Panc1 (cell line): ENCODE data around the gene RWDD1. TPM values are rescaled to one million over a fixed set of nuclear protein-coding genes. Genes with fewer than 3 reads are reported as not detected.

ENCODE experiments used
- ATAC-seq: fragments of 200-7000 bp; cut with Tn5 transposase; 2 replicates; pipeline ENCODE4 v1.9.1; 2020; ENCODE audit warnings: mild to moderate bottlenecking, moderate library complexity
- BruUV-seq: library from RNA; stranded (reverse); fragments of 400-500 nt; replicated peaks from 2 replicates; lab custom pipeline; 2021; lab: Mats Ljungman, UMichigan
- CTCF ChIA-PET: fragments of 300-600 bp; sonication (Branson Sonifier 250); formaldehyde crosslinking; loops from one replicate; lab custom pipeline; 2022; ENCODE audit warnings: antibody characterized with exemption; lab: Charles Lee
- POLR2A ChIA-PET: fragments of 300-600 bp; sonication (Branson Sonifier 250); formaldehyde crosslinking; loops from one replicate; lab custom pipeline; 2022; ENCODE audit warnings: antibody characterized with exemption; lab: Charles Lee
- DNase-seq: peaks from one replicate; pipeline ENCODE4 v3.0.0-alpha.2; 2010; ENCODE audit warnings: low read depth, low spot score
- H3K27ac ChIP-seq: 2 replicates; pipeline ENCODE4 v1.5.1; 2011; ENCODE audit warnings: mild to moderate bottlenecking, low read length, inconsistent platforms
- H3K27me3 ChIP-seq: fragments of 200-500 bp; sonication (Bioruptor generic); 2 replicates; pipeline ENCODE4 v1.6.0; 2014; ENCODE audit warnings: low read length, inconsistent platforms; ENCODE audit not compliant: control insufficient read depth, insufficient read depth
- H3K36me3 ChIP-seq: fragments of 200-500 bp; sonication (Bioruptor generic); 2 replicates; pipeline ENCODE4 v1.5.1; 2014; ENCODE audit warnings: inconsistent platforms, mild to moderate bottlenecking, low read length, moderate library complexity; ENCODE audit not compliant: control insufficient read depth, insufficient read depth
- H3K4me1 ChIP-seq: 2 replicates; pipeline ENCODE4 v1.5.1; 2011; ENCODE audit warnings: inconsistent platforms, mild to moderate bottlenecking, low read length, moderate library complexity; ENCODE audit not compliant: control insufficient read depth, insufficient read depth
- H3K4me3 ChIP-seq, 2 experiments: 2 replicates each; pipeline ENCODE4 v1.5.1; 2011 to 2012; ENCODE audit warnings: low read depth in 2 of 2, low read length in 2 of 2, mild to moderate bottlenecking in 2 of 2, inconsistent platforms in 1 of 2, moderate library complexity in 1 of 2
- H3K9me3 ChIP-seq: fragments of 200-500 bp; sonication (Bioruptor generic); 2 replicates; pipeline ENCODE4 v1.5.1; 2014; ENCODE audit warnings: low read depth, mild to moderate bottlenecking, inconsistent platforms, low read length, moderate library complexity; ENCODE audit not compliant: control insufficient read depth, insufficient read depth
- CTCF ChIP-seq: fragments of 450-650 bp; IDR thresholded peaks from 2 replicates; pipeline ENCODE4 v1.5.1; 2017; ENCODE audit warnings: mild to moderate bottlenecking
- POLR2AphosphoS5 ChIP-seq: IDR thresholded peaks from 2 replicates; pipeline ENCODE4 v1.6.1; 2012; ENCODE audit warnings: mild to moderate bottlenecking, low read depth, low read length, moderate library complexity
- REST ChIP-seq, 2 experiments: IDR thresholded peaks; 2 replicates each; pipeline ENCODE4 v1.6.1; 2011 to 2012; ENCODE audit warnings: low read depth in 2 of 2, control low read depth in 1 of 2, low read length in 1 of 2, mild to moderate bottlenecking in 1 of 2, moderate library complexity in 1 of 2; ENCODE audit not compliant: insufficient read depth in 1 of 2
- SIN3A ChIP-seq: IDR thresholded peaks from 2 replicates; pipeline ENCODE4 v1.6.1; 2012; ENCODE audit warnings: low read depth, mild to moderate bottlenecking, low read length, moderate library complexity, borderline replicate concordance; ENCODE audit not compliant: insufficient read depth
- TCF7L2 ChIP-seq: IDR thresholded peaks from 2 replicates; pipeline ENCODE4 v1.6.1; 2011; ENCODE audit warnings: mild to moderate bottlenecking, low read depth, low read length, inconsistent platforms
- in situ Hi-C: cut with HindIII; loops from 2 replicates; pipeline ENCODE4 v1.10.0; 2016; ENCODE audit warnings: low sequenced_read_pairs, low pct_unique_long_range_greater_than_20kb
- intact Hi-C: fragments of 100-400 bp; cut with micrococcal nuclease; formaldehyde crosslinking; loops from one replicate; pipeline ENCODE4 v1.10.0; 2022; ENCODE audit not compliant: unreplicated experiment
- total RNA-seq: library from RNA; stranded (reverse); gene quantifications from one replicate; pipeline ENCODE4 v1.2.1, GENCODE V29; 2021; ENCODE audit not compliant: unreplicated experiment

Gene RWDD1
- total RNA-seq, 1 experiment from 2014 or later, result 68.0 TPM

DNA sequence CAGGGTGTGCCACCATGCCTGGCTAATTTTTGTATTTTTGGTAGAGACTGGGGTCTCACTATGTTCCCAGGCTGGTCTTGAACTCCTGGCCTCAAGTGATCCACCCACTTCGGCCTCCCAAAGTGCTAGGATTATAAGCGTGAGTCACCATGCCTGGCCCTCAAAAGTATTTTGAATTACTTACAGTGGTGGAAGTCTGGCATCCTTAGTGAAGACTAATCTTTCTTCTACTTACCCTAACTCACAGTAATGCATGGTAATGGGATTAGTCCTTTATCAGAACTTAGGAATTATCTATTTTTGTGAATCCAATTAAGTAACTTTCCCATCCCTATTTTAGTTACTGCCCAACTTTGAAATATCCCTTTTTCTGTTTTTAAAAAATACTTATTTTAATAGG lies 3.9 kb downstream of the RWDD1 start:
- Histone ChIP-seq H3K4me1 (peaks cover 13% of the 10 kb centered on the region), H3K9me3 (no peaks in the 10 kb centered on the region), H3K36me3 (peaks cover 15% of the 10 kb centered on the region), H3K27ac (no peak overlapping the region), H3K4me3 (no peak overlapping the region), H3K27me3 (no peaks in the 10 kb centered on the region)
- no TSS peak for BruUV-seq
- ChIA-PET POLR2A (no interaction called here), CTCF (no interaction called here)
- DNase-seq, result no peak
- in situ Hi-C loops (no loop called here), intact Hi-C loops (no loop called here)
- TF ChIP-seq CTCF (no peak), REST (IDR thresholded peaks at IDR 0.05; ENCODE audit: insufficient read depth in 1 of 2, low read depth in 2 of 2, low read length in 1 of 2) (no peak), SIN3A (no peak), POLR2AphosphoS5 (no peak), TCF7L2 (no peak)
- no peak for ATAC-seq

DNA sequence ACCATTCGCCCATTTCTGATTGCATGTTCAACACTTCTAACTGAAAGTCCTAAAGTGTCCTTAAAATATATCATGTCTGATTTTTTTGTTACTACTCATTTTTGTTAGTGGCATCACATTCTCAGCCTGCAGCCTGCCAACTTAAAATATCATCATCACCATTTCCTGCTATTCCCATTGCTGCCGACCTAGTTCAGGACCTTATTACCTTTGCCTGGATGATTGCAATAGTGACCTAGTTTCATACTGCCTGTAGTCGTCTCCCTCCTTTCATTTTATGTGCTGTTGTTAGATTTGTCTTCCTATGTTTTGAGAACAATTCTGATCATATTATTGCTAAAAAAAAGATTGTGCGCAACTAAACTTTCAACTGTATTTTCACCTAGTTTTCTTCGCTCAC lies 6.2 kb downstream of the RWDD1 start:
- no peak overlapping the region for H3K27ac ChIP-seq
- in situ Hi-C loops (no loop called here), intact Hi-C loops (no loop called here)
- peaks cover 11% of the 10 kb centered on the region for H3K4me1 ChIP-seq
- no peaks in the 10 kb centered on the region for H3K27me3 ChIP-seq
- peaks cover 31% of the 10 kb centered on the region for H3K36me3 ChIP-seq
- H3K4me3 ChIP-seq, result no peak overlapping the region
- BruUV-seq, result no TSS peak
- ChIA-PET CTCF (no interaction called here), POLR2A (no interaction called here)
- DNase-seq (no peak), ATAC-seq (no peak)
- TF ChIP-seq SIN3A (no peak), REST (IDR thresholded peaks at IDR 0.05; ENCODE audit: insufficient read depth in 1 of 2, low read depth in 2 of 2, low read length in 1 of 2) (no peak), POLR2AphosphoS5 (no peak), TCF7L2 (no peak), CTCF (no peak)
- no peaks in the 10 kb centered on the region for H3K9me3 ChIP-seq
